GM12892 (cell line): ENCODE results near the gene H2BK1.

Experiments
- POLR2A ChIP-seq: IDR thresholded peaks from 2 replicates; pipeline ENCODE4 v1.6.1; 2011; ENCODE audit warnings: low read depth, low read length, control low read depth
- POLR2AphosphoS5 ChIP-seq: IDR thresholded peaks from 2 replicates; pipeline ENCODE4 v1.6.1; 2011; ENCODE audit warnings: low read depth, low read length, control low read depth
- TAF1 ChIP-seq: IDR thresholded peaks from 2 replicates; pipeline ENCODE4 v1.6.1; 2011; ENCODE audit warnings: low read depth, mild to moderate bottlenecking, control low read depth, low read length, borderline replicate concordance

- TF ChIP-seq POLR2A (no peak), POLR2AphosphoS5 (no peak), TAF1 (no peak)
Measured at GRCh38 chr7:151226560-151226874, 16.2 kb upstream of the H2BK1 start.
